Esophagus squamous epithelium (tissue), 5 donors: ENCODE results near the gene NBPF4. TPM values are rescaled to one million over a fixed set of nuclear protein-coding genes. Genes with fewer than 3 reads are reported as not detected.

Source experiments
- DNase-seq: peaks from one replicate; lab custom pipeline; 2025; lab: John Stamatoyannopoulos, UW
- H3K27ac ChIP-seq, 4 donors: fragments of 200-600 bp; sonication (generic); one replicate each; pipeline ENCODE4 v1.5.1; 2016 to 2019; ENCODE audit warnings: mild to moderate bottlenecking in 1 of 4
- H3K27me3 ChIP-seq, 4 donors: fragments of 200-600 bp; sonication (generic); 1 replicate in 3 of 4; 2 replicates in 1 of 4; pipeline versions ENCODE4 v1.5.1 to v1.6.0; 2017 to 2021; ENCODE audit warnings: antibody characterized with exemption in 1 of 4
- H3K36me3 ChIP-seq, 3 donors: fragments of 200-600 bp; sonication (generic); one replicate each; pipeline ENCODE4 v1.5.1; 2016 to 2019
- H3K4me1 ChIP-seq, 3 donors: fragments of 200-600 bp; sonication (generic); one replicate each; pipeline ENCODE4 v1.5.1; 2017 to 2019
- H3K4me3 ChIP-seq, 4 donors: fragments of 200-600 bp; sonication (generic); 1 replicate in 3 of 4; 2 replicates in 1 of 4; pipeline ENCODE4 v1.5.1; 2016 to 2019; ENCODE audit warnings: mild to moderate bottlenecking in 2 of 4, moderate library complexity in 1 of 4
- H3K9me3 ChIP-seq, 3 donors: fragments of 200-600 bp; sonication (generic); one replicate each; pipeline ENCODE4 v1.5.1; 2016 to 2019
- CTCF ChIP-seq, 6 experiments: fragments of 450-650 bp in 4 of 6; fragments of 200-600 bp in 2 of 6; sonication (generic) in 2 of 6; IDR thresholded peaks; one replicate each; pipeline ENCODE4 v1.5.1; 2016 to 2019; ENCODE audit warnings: antibody characterized with exemption in 6 of 6, mild to moderate bottlenecking in 4 of 6, moderate library complexity in 4 of 6
- POLR2A ChIP-seq, 4 donors: fragments of 450-650 bp; IDR thresholded peaks; one replicate each; pipeline ENCODE4 v1.6.1; 2017; ENCODE audit warnings: antibody characterized with exemption in 4 of 4, mild to moderate bottlenecking in 4 of 4, moderate library complexity in 3 of 4
- WGBS, 2 donors: methylation state at CpG; one replicate each; pipeline ENCODE4 v1.1.5; 2018; 5-methylcytosine and 5-hydroxymethylcytosine counted together
- intact Hi-C: fragments of 100-400 bp; cut with DNase I; formaldehyde crosslinking; loops from one replicate; pipeline ENCODE4 v1.15.0; 2022
- total RNA-seq, 4 donors: library from RNA; depleted of rRNA; stranded (reverse); fragments of >200 nt; gene quantifications; one replicate each; pipeline ENCODE4 v1.1.0, GENCODE V29; 2016
- donor health status: DM: yes; HTN: yes; CAD: no.

NBPF4 gene
- total RNA-seq, 4 donors from 2014 or later = 0.41 TPM; not detected in 3

- Histone ChIP-seq H3K4me1 (peaks cover 4 to 35% (median 12%) of the 10 kb centered on the region in 3 donors), H3K27me3 (no peaks in the 10 kb centered on the region), H3K4me3 (peak within 1 kb of the TSS; percentile 81 to 95 (median 85)), H3K36me3 (peaks cover 0 to 17% (median 0%) of the 10 kb centered on the region in 3 donors), H3K9me3 (peaks cover 0 to 3% (median 0%) of the 10 kb centered on the region in 3 donors), H3K27ac (peak within 1 kb of the TSS; percentile 90 to 99 (median 94))
- WGBS, 2 donors = 0 to 1% methylated on average over 9 to 14 of the region's 97 CpGs
- TF ChIP-seq POLR2A (IDR thresholded peaks at IDR 0.05) (peak in 2 of 4 donors; percentile 50 to 55), CTCF (IDR thresholded peaks at IDR 0.05) (no peak)
- DNase-seq = peak; percentile 21
- intact Hi-C loops = no loop called here
Observed at GRCh38 chr1:108199781-108200686, 43.8 kb downstream of the NBPF4 start, which contains the start of gene SLC25A24. Gene SLC25A24 (minus strand): TSS chr1:108200343. CDS start chr1:108200138, 205 bp downstream.

- Histone ChIP-seq H3K9me3 (peaks cover 0 to 3% (median 0%) of the 10 kb centered on the region in 3 donors), H3K36me3 (peaks cover 0 to 25% (median 3%) of the 10 kb centered on the region in 3 donors), H3K4me1 (peaks cover 4 to 35% (median 12%) of the 10 kb centered on the region in 3 donors), H3K27ac (peak overlapping the region; percentile 90 to 99 (median 94)), H3K27me3 (no peaks in the 10 kb centered on the region), H3K4me3 (peak overlapping the region; percentile 81 to 95 (median 85))
- TF ChIP-seq CTCF (IDR thresholded peaks at IDR 0.05) = no peak
- no peak for TF ChIP-seq POLR2A (IDR thresholded peaks at IDR 0.05)
- intact Hi-C loops = no loop called here
- DNase-seq = no peak
- WGBS, 2 donors = 2% methylated on average over 9 of the region's 9 CpGs
Observed at GRCh38 chr1:108199201-108199691, 44.6 kb downstream of the NBPF4 start.

GRCh38 chr1:108194051-108194450 is 49.8 kb downstream of the NBPF4 start:
- WGBS, 2 donors = 93 to 100% methylated on average over 1 of the region's 1 CpG
- no peaks in the 10 kb centered on the region for H3K27me3 ChIP-seq
- H3K4me3 ChIP-seq = no peak overlapping the region
- H3K27ac ChIP-seq = no peak overlapping the region
- H3K36me3 ChIP-seq = peaks cover 0 to 45% (median 3%) of the 10 kb centered on the region in 3 donors
- peaks cover 0 to 3% (median 0%) of the 10 kb centered on the region in 3 donors for H3K9me3 ChIP-seq
- no peak for DNase-seq
- peaks cover 4 to 18% (median 6%) of the 10 kb centered on the region in 3 donors for H3K4me1 ChIP-seq
- no peak for TF ChIP-seq POLR2A (IDR thresholded peaks at IDR 0.05)
- no peak for TF ChIP-seq CTCF (IDR thresholded peaks at IDR 0.05)
- intact Hi-C loops = no loop called here

GRCh38 chr1:108193333-108193732 is 50.5 kb downstream of the NBPF4 start:
- peaks cover 0 to 11% (median under 1%) of the 10 kb centered on the region in 3 donors for H3K4me1 ChIP-seq
- WGBS, 2 donors = 90 to 93% methylated on average over 1 of the region's 1 CpG
- no peak for DNase-seq
- H3K36me3 ChIP-seq = peaks cover 0 to 48% (median 3%) of the 10 kb centered on the region in 3 donors
- TF ChIP-seq POLR2A (IDR thresholded peaks at IDR 0.05) = no peak
- TF ChIP-seq CTCF (IDR thresholded peaks at IDR 0.05) = no peak
- intact Hi-C loops = no loop called here
- no peaks in the 10 kb centered on the region for H3K27me3 ChIP-seq
- peaks cover 0 to 3% (median 0%) of the 10 kb centered on the region in 3 donors for H3K9me3 ChIP-seq
- no peak overlapping the region for H3K27ac ChIP-seq
- no peak overlapping the region for H3K4me3 ChIP-seq
